Lower lobe of right lung (tissue), 2 donors: ENCODE results near the gene EPX. TPM values are rescaled to one million over a fixed set of nuclear protein-coding genes. Genes with fewer than 3 reads are reported as not detected.

Experiments
- ATAC-seq, 2 donors: fragments of 200-7000 bp; cut with Tn5 transposase; one replicate each; pipeline ENCODE4 v1.9.1; 2020 to 2022; ENCODE audit warnings: mild to moderate bottlenecking in 2 of 2, moderate library complexity in 2 of 2
- DNase-seq: peaks from one replicate; pipeline ENCODE4 v3.0.0-alpha.2; 2020
- H3K27ac ChIP-seq: fragments of 200-600 bp; one replicate; pipeline ENCODE4 v1.8.0; 2022
- H3K27me3 ChIP-seq: fragments of 200-600 bp; one replicate; pipeline ENCODE4 v1.8.0; 2022; ENCODE audit warnings: low read depth
- H3K36me3 ChIP-seq: fragments of 200-600 bp; one replicate; pipeline ENCODE4 v1.8.0; 2022; ENCODE audit warnings: mild to moderate bottlenecking
- H3K4me1 ChIP-seq: fragments of 200-600 bp; one replicate; pipeline ENCODE4 v1.8.0; 2022
- H3K4me3 ChIP-seq: fragments of 200-600 bp; one replicate; pipeline ENCODE4 v1.8.0; 2022; ENCODE audit warnings: mild to moderate bottlenecking
- H3K9me3 ChIP-seq: fragments of 200-600 bp; one replicate; pipeline ENCODE4 v1.8.0; 2022
- intact Hi-C: fragments of 100-400 bp; cut with DNase I; formaldehyde crosslinking; loops from one replicate; pipeline ENCODE4 v1.11.0; 2022
- total RNA-seq: library from RNA; stranded (reverse); fragmentation: NEBNext Ultra II Directional; extraction: Animal tissue kit (Norgen Biotek cat#: 25700); gene quantifications from one replicate; pipeline ENCODE4 v1.2.1, GENCODE V29; 2021
- TF ChIP-seq, protein P1 (sequence below): fragments of 200-600 bp; IDR thresholded peaks from one replicate; pipeline ENCODE4 v1.8.0; 2022; ENCODE audit warnings: antibody characterized with exemption, mild to moderate bottlenecking
- donor health status: DM: no; HTN: yes; CAD: no; lungs with severe emphysema.

Gene EPX
- total RNA-seq, 1 donor from 2014 or later: not detected

DNA sequence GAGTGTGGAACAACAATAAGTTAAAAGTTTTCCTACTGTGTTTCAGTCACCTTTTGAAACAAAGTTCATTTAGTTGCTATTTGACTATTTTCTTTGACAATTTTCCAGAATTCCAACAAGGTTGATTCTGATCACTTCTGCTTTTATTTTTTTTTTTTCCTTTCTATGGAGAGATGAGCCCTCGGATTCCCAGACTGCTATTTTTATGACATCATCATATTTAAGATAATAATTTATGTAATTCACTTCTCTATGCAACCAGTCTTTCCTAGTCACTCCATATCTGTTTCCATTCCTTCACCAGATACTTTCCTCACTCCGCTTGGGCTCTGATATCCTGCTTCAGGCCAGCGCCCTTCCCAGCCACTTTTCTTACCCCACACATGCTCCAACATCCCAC is 17.7 kb upstream of the EPX start:
- intact Hi-C loops: no loop called here
- Histone ChIP-seq H3K9me3 (no peaks in the 10 kb centered on the region), H3K36me3 (no peaks in the 10 kb centered on the region), H3K27me3 (peaks cover 4% of the 10 kb centered on the region), H3K4me3 (no peak overlapping the region), H3K4me1 (no peaks in the 10 kb centered on the region), H3K27ac (no peak overlapping the region)
- TF ChIP-seq, protein P1, sequence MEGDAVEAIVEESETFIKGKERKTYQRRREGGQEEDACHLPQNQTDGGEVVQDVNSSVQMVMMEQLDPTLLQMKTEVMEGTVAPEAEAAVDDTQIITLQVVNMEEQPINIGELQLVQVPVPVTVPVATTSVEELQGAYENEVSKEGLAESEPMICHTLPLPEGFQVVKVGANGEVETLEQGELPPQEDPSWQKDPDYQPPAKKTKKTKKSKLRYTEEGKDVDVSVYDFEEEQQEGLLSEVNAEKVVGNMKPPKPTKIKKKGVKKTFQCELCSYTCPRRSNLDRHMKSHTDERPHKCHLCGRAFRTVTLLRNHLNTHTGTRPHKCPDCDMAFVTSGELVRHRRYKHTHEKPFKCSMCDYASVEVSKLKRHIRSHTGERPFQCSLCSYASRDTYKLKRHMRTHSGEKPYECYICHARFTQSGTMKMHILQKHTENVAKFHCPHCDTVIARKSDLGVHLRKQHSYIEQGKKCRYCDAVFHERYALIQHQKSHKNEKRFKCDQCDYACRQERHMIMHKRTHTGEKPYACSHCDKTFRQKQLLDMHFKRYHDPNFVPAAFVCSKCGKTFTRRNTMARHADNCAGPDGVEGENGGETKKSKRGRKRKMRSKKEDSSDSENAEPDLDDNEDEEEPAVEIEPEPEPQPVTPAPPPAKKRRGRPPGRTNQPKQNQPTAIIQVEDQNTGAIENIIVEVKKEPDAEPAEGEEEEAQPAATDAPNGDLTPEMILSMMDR: no peak
- ATAC-seq (no peak), DNase-seq (no peak)

GRCh38 chr17:58176200-58176599 is 16.3 kb upstream of the EPX start:
- Histone ChIP-seq H3K27me3 (peaks cover 4% of the 10 kb centered on the region), H3K4me1 (no peaks in the 10 kb centered on the region), H3K36me3 (no peaks in the 10 kb centered on the region), H3K27ac (no peak overlapping the region), H3K4me3 (no peak overlapping the region), H3K9me3 (no peaks in the 10 kb centered on the region)
- no peak for DNase-seq
- intact Hi-C loops: no loop called here
- TF ChIP-seq, protein P1: no peak
- ATAC-seq: no peak

GRCh38 chr17:58181796-58182195 is 10.7 kb upstream of the EPX start:
- Histone ChIP-seq H3K4me3 (no peak overlapping the region), H3K27ac (no peak overlapping the region), H3K4me1 (no peaks in the 10 kb centered on the region), H3K36me3 (no peaks in the 10 kb centered on the region), H3K9me3 (no peaks in the 10 kb centered on the region), H3K27me3 (no peaks in the 10 kb centered on the region)
- intact Hi-C loops: no loop called here
- ATAC-seq (no peak), DNase-seq (no peak)
- TF ChIP-seq, protein P1: no peak

DNA sequence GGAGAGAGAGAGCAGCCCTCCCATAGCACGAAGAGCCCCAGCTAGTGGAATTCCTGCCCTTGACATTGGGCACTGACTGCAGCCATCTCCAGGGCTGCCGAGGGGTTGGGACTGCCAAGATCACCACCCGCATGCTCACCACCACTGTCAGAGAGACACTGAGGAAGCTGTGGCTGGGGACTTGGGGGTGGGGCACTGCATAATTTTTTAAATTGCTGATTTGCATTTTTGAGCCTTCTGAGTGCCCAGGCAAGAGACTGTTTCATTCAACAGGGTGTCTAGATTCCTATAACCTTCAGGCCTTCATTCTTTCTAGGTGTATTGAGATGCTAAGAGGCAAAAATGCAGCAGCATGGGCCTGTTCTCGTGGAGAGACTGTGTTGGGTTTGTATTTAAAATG is 9.0 kb upstream of the EPX start:
- Histone ChIP-seq H3K9me3 (no peaks in the 10 kb centered on the region), H3K27me3 (no peaks in the 10 kb centered on the region), H3K4me1 (no peaks in the 10 kb centered on the region), H3K27ac (no peak overlapping the region), H3K4me3 (no peak overlapping the region), H3K36me3 (no peaks in the 10 kb centered on the region)
- DNase-seq: no peak
- intact Hi-C loops: no loop called here
- TF ChIP-seq, protein P1: no peak
- ATAC-seq: no peak

DNA sequence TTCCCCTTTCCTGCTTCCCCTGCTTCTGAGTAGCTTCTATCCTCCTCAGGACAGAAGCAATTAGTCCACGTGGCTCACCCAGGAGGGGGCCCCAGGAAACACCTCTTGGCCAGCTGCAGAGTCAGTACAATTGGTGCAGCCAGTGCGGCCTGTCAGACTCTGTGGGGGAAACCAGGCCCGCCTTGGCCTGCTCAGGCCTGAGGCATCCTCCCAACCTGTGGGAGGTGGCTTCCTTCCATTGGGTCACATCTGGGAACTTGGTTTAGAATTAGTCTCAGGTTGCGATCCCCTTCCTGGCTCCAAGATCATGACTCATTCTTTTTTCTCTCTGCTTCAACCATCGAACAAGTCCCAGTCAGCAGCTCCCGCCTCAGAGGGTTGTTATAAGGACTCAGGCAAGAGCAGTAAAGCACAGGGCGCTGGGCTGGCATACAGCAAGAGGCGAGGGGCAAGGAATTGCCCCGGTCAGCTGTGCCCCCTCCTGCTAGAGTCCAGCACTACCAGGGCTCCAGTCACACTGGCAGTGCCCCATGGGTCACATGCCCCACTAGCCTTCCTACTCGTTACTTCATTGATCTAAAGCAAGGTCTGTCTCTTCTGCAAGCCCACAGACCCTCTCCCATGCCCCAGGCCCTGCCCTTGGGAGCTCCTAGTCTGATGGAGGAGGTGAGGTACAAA is 8.1 kb upstream of the EPX start:
- intact Hi-C loops: no loop called here
- H3K36me3 ChIP-seq: no peaks in the 10 kb centered on the region
- H3K4me3 ChIP-seq: no peak overlapping the region
- no peaks in the 10 kb centered on the region for H3K27me3 ChIP-seq
- ATAC-seq: no peak
- no peaks in the 10 kb centered on the region for H3K4me1 ChIP-seq
- H3K9me3 ChIP-seq: no peaks in the 10 kb centered on the region
- DNase-seq: no peak
- TF ChIP-seq, protein P1: no peak
- H3K27ac ChIP-seq: no peak overlapping the region
